Hematopoietic multipotent progenitor cell treated with erythropoietin and hydrocortisone succinate and interleukin-3 and kit ligand, for 15 days (in vitro differentiated cells): ENCODE measurements around the gene PFN2.
"Not testable (repeated sequence)": the region's sequence is repeated elsewhere in the genome, so short reads cannot be mapped to it uniquely, and the experiment has no call there.

ENCODE experiments used
- DNase-seq: peaks from one replicate; pipeline ENCODE4 v3.0.0-alpha.2; 2015; ENCODE audit warnings: low spot score

PFN2 gene

GRCh38 chr3:149970716-149971402, at the start of gene PFN2:
TSS of gene PFN2 (minus strand) at chr3:149970895. CDS start at chr3:149970856, 39 bp downstream.
- no peak for DNase-seq

GRCh38 chr3:150015901-150016300, 45.2 kb upstream of the PFN2 start:
- DNase-seq: no peak

- no peak for DNase-seq
Observed at GRCh38 chr3:150014782-150015181, 44.1 kb upstream of the PFN2 start.

- no peak for DNase-seq
Observed at GRCh38 chr3:150013801-150014200, 43.1 kb upstream of the PFN2 start.

- no peak for DNase-seq
Observed at GRCh38 chr3:150006794-150007193, 36.1 kb upstream of the PFN2 start.

- no peak for DNase-seq
Observed at GRCh38 chr3:150005243-150006112, 34.8 kb upstream of the PFN2 start.

GRCh38 chr3:150000641-150001040, 29.9 kb upstream of the PFN2 start:
- no peak for DNase-seq

- DNase-seq: no peak
Observed at GRCh38 chr3:149999421-149999820, 28.7 kb upstream of the PFN2 start.

GRCh38 chr3:149998946-149999345, 28.3 kb upstream of the PFN2 start:
- no peak for DNase-seq

GRCh38 chr3:149992416-149993058, 21.8 kb upstream of the PFN2 start:
- no peak for DNase-seq

GRCh38 chr3:149990423-149990948, 19.8 kb upstream of the PFN2 start:
- no peak for DNase-seq

GRCh38 chr3:149989307-149989706, 18.6 kb upstream of the PFN2 start:
- no peak for DNase-seq

GRCh38 chr3:149983628-149984027, 12.9 kb upstream of the PFN2 start:
- no peak for DNase-seq

- DNase-seq: not testable (repeated sequence)
Observed at GRCh38 chr3:149983053-149983452, 12.4 kb upstream of the PFN2 start.

GRCh38 chr3:149981979-149982378, 11.3 kb upstream of the PFN2 start:
- DNase-seq: not testable (repeated sequence)

- DNase-seq: no peak
Observed at GRCh38 chr3:149977386-149977785, 6.7 kb upstream of the PFN2 start.

GRCh38 chr3:149975919-149976318, 5.2 kb upstream of the PFN2 start:
- DNase-seq: no peak

GRCh38 chr3:149971403-149972075, 844 bp upstream of the PFN2 start:
- no peak for DNase-seq

GRCh38 chr3:149969940-149970715, 567 bp downstream of the PFN2 start:
- no peak for DNase-seq

- no peak for DNase-seq
Observed at GRCh38 chr3:149969110-149969939, 1.4 kb downstream of the PFN2 start.
